ENCODE data around the gene SHISA6.

The SHISA6 gene

GRCh38 chr17:11610999-11611566, 370.1 kb downstream of the SHISA6 start:
- DNase-seq: no peak

GRCh38 chr17:11612956-11613355, 371.9 kb downstream of the SHISA6 start:
- DNase-seq: no peak
